HG03095 (cell line): ENCODE measurements around the gene SH3BP2.

Experiments
- ATAC-seq: cut with Tn5 transposase; IDR thresholded peaks from one replicate; pipeline ENCODE4 v1.9.1; 2021; ENCODE audit warnings: moderate library complexity; ENCODE audit not compliant: unreplicated experiment

Gene SH3BP2

DNA sequence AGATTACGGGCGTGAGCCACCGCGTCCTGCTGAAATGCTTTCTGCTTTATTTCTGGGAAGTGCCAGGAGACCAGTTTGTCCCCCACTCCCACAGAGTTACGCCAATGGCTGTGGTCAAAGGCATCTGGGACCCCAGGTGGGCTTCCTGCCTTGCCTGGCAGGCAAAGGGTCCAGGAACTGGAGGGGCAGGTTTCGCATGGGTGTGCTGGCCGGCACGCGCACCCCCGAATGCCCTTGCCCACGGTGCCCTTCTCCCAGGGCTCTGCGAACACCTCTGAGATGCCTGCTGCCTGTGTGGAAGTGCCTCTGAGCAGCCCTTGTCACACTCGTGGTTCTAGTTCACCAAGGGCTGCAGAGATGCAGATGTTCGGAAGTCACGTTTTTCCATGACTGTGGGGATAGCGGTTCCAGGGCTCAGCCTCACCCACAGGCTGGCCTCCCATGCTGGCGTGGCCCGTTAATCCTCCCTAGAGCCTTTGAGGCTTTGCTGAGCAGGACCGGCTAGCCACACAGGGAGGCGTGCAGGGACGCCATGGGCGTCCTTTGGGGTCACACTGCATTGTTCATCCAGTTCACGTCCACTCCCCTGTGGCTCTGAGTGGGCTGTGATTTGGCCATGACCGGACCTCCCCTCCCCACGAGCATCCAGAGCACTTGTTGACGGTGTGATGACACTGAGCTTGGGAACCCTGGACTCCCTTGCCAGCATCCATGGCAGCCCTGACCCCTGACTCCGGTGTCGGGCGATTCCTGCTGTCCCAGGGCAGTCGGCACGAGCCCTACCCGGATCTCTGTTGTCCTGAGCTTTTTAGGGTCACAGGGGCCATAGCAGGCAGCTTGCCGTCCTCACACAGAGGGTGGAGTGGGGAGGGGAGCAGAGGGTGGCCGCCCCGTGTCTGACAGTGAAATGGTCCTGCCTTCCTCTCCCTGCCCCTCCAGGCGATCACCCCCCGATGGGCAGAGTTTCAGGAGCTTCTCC, 38.0 kb downstream of the SH3BP2 start:
- ATAC-seq: no peak

DNA sequence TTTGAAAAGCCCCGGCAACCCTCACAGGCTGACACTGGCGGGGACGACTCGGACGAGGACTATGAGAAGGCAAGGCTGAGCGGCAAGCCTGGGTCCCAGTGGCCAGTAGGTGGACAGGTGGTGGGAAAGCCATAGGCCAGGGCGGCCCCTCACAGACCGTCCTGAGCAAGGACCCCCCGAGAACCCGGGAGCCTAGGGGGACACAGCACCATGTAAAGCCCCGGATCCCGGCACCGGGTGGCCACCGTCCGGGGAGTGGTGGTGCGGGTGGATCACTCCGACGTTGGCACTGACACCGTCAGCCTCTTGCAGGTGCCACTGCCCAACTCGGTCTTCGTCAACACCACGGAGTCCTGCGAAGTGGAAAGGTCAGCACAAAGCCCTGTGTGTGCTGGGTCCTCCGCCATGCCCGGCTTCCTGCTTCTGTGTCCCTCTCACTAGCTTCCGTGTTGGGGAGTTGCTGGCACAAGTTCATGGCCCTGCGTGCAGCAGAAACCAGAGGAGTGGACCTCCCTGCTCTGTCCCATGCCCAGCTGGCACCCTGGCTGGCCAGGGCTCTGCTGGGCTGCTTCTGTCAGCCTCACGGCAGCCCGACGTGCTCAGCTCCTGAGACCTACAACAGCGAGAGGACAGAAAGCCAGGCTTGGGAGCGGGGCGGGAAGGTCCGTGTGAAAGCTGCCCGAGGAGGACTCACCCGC, 38.9 kb downstream of the SH3BP2 start:
- ATAC-seq: no peak

DNA sequence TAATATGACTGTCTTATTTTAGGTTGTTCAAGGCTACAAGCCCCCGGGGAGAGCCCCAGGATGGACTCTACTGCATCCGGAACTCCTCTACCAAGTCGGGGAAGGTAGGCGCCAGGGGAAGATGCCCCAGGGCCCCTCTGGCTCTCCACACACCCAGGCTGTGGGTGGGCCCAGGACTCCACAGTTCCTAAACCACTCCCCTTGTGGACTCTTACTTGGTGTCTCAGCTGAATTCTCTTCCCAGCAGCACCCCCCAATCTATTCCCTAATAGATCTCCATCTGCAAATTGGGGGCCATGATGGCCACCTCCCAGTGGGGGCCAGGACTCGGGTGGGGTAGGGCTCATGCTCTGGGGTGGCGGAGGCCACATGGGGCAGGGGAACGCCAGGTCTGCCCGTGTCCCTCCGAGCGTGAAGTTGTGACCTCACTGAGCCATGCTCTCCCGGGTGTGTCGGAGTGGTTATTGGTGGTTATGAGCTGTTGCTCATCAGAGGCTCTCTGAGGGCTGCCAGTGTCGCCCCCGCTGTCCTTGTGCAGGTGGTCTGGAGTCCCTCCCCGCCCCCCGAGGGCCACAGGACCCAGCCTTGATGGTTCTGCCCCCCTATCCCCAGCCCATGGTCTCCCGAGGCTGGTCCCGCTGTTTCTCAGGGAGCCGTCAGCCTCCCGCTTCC, 39.6 kb downstream of the SH3BP2 start:
- ATAC-seq: no peak

DNA sequence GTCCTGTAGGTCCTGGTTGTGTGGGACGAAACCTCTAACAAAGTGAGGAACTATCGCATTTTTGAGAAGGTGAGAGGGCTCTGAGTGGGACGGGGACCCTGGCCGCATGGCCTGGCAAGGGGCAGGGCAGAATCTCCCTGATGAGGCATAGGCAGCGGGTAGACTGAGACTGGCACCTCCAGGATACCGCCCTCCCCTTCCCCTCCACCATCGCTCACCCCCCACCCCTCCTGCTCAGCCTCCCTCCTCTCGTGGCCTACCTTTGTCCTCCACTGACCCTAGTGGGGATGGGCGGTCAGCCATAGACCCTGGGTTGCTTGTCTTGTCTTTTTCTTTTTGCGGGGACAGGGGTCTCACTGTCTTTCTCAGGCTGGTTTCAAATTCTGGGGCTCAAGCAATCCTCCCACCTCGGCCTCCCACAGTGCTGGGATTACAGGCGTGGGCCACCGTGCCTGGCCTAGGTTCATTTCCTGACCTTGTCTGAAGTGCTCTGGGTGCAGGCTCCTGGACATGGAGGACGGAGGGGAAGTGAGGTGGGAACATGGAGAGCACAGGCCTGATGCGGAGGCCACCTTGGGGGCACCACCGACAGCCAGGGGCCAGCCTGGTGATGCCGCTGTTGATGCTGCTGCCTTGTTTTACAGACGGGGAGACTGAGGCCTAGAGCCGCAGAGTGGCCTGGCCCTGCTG, 40.2 kb downstream of the SH3BP2 start:
- no peak for ATAC-seq

DNA sequence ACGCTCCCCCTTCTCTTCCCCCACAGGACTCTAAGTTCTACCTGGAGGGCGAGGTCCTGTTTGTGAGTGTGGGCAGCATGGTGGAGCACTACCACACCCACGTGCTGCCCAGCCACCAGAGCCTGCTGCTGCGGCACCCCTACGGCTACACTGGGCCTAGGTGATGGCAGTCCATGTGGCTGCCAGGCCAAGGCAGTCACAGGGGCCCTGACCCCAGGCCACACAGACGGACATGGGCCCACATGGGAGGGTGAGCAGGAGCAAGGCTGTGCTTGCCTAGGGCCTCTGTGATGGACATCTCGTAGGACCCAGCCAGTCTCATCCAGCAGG, 40.8 kb downstream of the SH3BP2 start:
- no peak for ATAC-seq

DNA sequence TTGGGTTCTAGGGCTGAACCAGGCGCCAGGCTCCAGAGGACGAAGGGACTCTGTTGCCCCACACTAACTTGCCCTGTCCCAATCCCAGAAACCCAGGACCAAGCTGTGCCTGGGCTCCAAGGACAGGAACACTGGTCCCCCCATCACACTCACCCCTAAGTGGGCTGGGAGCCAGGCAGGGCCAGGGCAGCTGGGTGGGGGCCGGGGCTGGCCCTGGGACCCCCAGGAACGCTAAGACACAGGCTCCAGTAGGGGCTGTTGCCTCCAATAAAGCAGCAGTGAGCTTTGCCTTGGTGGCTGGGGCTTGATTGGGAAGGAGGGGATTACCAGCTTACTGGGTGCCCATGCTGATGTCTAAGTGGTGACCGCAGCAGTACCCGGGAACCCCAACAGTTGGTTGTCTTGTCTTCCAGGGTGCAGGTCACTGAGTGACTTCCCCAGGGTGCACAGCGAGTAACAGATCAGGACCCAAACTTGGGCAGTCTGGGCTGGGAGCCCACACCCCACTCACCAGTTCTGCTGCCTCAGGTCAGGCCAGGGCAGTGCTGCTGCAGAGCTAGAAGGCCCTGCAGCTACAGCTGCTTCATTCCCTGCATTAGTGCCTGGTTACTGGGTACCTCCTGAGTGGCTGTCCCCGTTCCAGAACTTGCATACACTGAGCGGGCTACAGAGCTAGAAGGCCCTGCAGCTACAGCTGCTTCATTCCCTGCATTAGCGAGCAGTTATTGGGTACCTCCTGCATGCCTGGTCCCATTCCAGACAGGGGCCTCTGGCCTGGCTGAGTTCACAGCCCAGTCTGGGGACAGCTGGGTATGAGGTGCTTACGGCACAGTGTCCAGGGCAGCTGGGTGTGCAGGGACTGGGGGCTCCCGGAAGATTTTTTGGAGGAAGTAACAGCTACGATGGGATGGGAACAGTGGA, 41.4 kb downstream of the SH3BP2 start:
- ATAC-seq: no peak

DNA sequence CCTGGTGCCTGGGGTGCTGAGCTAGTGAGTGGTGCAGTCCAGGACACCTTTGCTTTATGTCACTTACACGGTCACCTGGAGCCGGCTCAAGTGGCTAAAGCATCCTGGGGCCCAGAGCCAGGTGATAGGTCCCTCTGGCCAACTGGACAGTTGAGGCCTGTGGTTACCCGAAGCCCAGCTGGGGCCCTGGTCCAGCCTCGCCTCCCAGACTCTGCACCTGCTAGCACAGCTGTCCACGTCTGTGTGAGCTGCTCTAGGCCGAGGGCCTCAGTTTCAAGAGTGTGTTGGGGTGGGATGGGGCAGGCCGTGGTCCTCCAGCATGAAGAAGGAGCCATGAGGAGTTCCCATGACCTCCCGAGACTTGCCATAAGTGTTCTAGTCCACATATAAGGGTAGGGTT, 43.1 kb downstream of the SH3BP2 start:
- ATAC-seq: no peak

DNA sequence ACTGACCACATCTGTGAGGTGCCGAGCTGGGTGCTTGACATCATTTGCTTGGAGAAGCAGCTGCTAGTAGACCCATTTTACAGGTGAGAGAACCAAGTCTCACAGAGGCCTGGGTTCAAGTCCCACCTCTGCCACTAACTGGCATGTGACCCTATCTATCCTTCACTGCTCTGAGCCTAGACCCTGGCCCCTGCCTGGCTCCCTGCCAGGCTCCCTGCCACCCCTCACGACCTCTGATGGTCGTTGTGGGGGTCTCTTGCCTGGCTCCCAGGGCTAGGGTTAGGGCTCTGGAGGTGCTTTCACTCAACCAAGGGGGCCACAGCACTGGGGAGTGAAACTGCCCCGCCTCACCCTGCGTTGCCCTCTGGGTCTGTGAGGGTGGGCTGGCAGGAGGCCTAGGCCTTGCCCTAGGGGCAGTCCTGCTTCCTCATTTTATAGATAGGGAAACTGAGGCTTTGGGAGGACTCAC, 43.5 kb downstream of the SH3BP2 start:
- no peak for ATAC-seq

DNA sequence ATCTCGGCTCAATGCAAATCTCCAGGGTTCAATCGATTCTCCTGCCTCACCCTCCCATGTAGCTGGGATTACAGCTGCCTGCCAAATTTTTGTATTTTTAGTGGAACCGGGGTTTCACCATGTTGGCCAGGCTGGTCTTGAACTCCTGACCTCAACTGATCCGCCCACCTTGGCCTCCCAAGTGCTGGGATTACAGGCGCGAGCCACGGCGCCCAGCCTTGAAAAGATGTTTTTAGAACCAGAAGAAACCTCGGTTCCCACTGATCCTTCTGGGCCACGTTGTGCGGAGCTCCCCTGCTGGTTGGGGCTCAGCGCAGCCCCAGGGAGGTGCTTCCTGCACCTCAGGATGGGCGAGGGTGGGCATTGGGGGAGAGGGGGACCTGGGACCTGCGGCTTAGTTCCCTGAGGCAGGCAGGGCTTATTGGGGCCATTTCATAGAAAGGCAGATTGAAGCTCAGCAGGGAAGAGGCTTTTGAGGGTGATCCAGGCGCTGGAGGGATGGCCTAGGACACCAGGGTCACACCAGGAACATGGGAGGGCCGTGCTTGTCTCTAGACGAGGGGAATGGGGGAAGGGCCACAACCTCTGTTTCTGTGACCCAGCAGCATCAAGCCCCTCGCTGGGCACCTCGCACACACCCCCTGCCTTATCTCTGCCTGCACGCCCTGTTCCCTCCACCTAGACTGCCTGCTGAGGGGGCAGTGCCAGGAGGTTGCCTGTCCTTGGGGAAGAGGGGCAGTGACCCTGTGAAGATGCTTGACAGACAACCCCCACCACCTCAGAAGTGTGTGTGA, 44.4 kb downstream of the SH3BP2 start:
- no peak for ATAC-seq

DNA sequence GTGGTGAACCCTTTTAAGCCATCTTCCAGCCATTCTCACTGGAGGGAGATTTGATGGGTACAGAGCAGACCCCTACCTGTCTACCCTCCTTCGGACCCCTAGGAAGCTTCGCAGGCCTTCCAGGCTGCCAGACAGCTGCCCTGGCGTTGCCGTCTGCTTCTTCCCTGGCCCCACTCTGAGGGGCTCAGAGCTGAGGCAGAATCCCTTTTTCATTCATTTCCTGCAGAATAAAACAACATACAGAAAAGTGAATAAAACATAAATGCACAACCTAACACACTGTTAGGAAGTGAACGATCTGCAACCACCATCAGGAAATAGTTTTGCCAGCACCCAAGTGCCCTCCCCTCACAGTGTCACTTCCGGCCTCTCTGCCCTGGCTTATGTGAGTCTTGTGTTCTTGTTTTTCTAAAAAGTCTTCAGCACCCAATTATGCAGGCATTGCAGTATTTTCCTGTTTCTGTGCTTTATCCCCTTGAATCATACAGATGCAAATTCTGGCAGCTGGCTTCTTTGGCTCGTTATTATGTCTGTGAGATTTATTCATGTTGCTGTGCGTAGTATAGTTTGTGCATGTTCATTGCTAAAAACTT, 45.1 kb downstream of the SH3BP2 start:
- ATAC-seq: no peak

DNA sequence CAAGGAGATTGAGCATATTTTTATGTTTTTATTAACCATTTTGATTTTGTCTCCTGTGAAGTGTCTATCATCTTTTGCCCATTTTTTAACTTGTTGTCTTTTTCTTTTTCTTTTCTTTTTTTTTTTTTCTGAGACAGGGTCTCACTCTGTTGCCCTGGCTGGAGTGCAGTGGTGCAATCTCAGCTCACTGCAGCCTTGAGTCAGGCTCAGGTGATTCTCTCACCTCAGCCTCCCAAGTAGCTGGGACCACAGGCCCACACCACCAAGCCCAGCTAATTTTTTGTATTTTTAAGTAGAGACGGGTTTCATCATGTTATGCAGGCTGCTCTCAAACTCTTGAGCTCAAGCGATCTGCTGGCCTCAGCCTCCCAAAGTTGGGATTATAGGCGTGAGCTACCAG, 46.2 kb downstream of the SH3BP2 start:
- ATAC-seq: no peak

DNA sequence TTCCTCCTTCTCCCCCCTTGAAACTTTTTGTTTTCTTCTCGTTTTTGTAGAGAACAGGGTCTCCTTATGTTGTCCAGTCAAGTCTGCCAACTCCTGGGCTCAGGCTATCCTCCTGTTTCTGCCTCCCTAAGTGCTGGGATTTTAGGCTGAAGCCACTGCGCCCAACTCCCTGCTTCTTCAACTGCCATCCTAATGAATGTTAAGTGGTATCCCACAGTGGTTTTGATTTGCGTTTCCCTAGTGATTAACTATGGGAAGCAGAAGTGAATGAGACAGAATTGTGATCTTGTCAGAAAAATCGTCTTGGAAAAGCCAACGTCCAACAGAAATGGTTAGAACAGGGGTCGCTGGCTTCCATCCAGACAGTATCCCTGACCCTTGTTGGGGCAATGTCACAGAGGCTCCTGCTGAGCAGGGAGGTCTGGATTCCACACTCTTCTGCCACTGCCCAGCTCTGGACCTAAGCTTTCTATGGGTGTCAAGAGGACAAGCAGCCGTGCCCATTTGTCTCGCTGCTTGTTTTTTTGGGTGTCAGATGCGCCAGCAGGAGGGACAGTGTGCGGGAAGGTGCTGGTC, 49.9 kb downstream of the SH3BP2 start:
- ATAC-seq: no peak

DNA sequence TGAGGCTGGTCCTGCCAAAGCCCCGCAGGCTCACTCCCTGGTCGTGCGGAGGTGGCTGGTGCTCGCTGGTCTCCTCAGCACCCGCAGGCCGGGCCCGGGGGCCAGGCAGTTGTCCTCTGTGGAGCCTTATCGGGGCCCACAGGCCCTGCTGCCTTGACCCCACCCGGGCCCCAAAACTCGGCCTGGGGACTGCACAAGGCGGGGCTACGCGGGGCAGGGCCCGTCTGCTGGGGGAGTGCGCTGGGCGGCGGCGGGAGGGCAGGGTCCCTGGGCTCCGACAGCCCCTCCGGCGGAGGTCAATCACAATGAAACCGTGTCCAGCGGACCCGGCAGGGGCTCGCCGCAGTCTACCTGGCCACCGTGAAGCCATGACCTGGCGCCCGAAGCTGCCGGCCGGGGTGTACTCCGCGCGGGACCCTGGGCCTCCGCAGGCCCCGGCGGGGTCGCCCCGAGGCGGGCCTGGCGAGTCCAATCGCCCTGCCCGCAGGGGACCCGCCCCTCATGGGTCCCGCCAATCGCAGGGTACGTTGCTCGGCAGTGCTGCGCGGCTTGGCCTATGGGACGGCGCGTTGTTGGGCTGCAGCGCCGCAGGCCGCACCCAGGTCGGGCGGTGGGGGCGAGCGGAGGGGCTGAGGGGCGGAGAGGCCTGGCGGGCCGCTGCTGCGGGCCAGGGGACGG, 50.5 kb downstream of the SH3BP2 start, which contains the start of gene ADD1:
Gene ADD1, plus strand, starts transcription at position 582 of the 678 bp plus-strand sequence. CDS start 32,072 bp downstream, outside the sequence.
- peak; percentile 80 for ATAC-seq

DNA sequence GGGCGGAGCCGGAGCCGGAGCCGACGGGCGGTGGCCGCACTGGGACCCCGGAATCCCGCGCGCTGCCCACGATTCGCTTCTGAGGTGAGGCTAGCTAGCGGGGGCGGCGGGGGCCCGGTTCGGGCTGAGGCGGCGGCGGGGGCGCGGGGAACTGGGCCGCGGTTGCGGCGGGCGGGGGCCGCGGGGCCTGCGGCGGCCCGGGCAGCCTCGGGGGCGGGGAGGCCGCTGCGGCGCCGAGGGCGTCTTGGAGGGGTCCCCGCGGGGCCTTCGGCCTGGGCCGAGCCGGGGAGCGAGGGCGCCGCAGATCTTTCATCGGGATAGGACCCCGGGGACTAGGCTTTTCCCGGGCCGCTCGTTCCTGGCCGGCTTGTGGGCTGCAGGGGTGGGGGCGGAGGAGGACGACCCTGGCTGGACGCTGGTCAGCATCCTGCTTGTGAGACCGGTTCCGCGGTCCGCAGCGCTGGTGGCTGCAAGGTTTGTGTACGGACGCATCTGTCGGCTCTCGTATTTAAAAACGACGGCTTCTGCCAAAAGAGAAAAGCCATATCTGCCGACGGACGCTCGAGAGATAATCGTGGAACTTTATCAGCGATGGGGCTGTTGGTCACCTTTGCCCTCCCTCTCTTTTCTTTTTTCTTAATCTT, 51.2 kb downstream of the SH3BP2 start:
- ATAC-seq: peak; percentile 20

DNA sequence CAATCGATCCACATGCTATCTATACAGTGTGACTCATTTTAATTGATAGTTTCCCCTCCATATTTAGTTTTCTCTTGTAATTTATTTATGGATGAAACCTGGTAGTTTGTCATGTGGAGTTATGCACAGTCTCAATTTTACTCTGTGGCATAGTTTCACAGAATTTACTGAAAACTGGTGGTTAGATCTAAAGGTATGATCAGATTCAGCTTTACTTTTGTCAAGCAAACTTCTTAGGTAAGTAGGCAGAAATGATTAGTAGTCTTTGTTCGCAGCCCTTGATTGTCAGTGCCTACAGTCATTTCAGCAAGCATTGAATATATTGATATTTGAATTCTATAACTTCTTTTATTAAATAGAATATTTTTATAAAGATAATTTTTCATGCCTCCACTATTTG, 53.3 kb downstream of the SH3BP2 start:
- ATAC-seq: no peak

DNA sequence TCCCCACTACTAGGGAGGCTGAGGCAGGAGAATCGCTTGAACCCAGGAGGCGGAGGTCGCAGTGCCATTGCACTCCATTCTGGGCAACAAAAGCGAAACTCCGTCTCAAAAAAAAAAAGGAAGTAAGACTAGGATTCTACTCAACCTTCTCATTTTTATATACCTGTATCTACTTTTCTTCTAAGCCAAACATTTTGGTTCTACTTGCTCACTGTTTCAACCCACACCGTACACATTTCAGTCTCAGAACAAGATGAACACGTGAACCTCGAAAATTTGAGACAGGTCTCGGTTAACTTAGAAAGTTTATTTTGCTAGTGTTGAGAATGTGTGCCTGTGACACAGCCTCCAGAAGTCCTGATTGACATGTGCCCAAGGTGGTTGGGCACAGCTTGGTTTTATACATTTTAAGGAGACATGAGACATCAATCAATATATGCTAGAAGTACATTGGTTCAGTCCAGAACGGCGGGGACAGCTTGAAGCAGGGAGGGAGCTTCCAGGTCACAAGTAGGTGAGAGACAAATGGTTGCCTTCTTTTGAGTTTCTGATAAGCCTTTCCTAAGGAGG, 54.5 kb downstream of the SH3BP2 start:
- no peak for ATAC-seq

DNA sequence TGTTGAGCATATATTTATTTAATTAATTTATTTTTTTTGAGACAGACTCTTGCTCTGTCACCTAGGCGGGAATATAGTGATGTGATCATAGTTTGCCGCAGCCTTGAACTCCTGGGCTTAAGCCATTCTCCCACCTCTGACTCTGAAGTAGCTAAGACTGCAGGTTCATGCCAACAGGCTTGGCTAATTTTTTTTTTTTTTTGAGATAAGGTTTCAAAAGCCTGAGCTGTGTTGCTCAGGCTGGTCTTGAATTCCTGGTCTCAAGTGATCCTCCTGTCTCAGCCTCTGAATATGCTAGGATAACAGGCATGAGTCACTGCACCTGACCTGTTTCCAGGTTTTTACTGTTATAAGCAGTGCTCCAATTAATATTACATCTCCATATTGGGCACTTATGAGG, 55.6 kb downstream of the SH3BP2 start:
- ATAC-seq: no peak
